Measurements from ENCODE around the gene MYO10. TPM values are rescaled to one million over a fixed set of nuclear protein-coding genes. Genes with fewer than 3 reads are reported as not detected.

Gene MYO10
- total RNA-seq, 4 donors from 2014 or later: 3.4 to 28.7 (median 13.4) TPM

- intact Hi-C loops (cut with DNase I; ENCODE audit: low total_unique reads): no loop called here
- H3K9me3 ChIP-seq: no peaks in the 10 kb centered on the region
- H3K36me3 ChIP-seq: no peaks in the 10 kb centered on the region
- TF ChIP-seq CTCF (IDR thresholded peaks at IDR 0.05 in 4 of 5, conservative IDR thresholded peaks at IDR 0.05 in 1 of 5) (no peak), POLR2A (IDR thresholded peaks at IDR 0.05) (no peak)
- ATAC-seq (no peak), DNase-seq (no peak)
- no peak overlapping the region for H3K4me3 ChIP-seq
- no peak overlapping the region for H3K27ac ChIP-seq
- H3K4me1 ChIP-seq: no peaks in the 10 kb centered on the region
- in situ Hi-C loops (cut with MboI; ENCODE audit: low sequenced_read_pairs in 4 of 4): no loop called here
- H3K27me3 ChIP-seq: no peaks in the 10 kb centered on the region
Measured at GRCh38 chr5:16980983-16981382, 44.9 kb upstream of the MYO10 start.

GRCh38 chr5:16978296-16978695, 42.2 kb upstream of the MYO10 start:
- H3K27ac ChIP-seq: no peak overlapping the region
- no peak overlapping the region for H3K4me3 ChIP-seq
- in situ Hi-C loops (cut with MboI; ENCODE audit: low sequenced_read_pairs in 4 of 4) (no loop called here), intact Hi-C loops (cut with DNase I; ENCODE audit: low total_unique reads) (no loop called here)
- ATAC-seq: no peak
- no peaks in the 10 kb centered on the region for H3K9me3 ChIP-seq
- DNase-seq: no peak
- H3K4me1 ChIP-seq: no peaks in the 10 kb centered on the region
- TF ChIP-seq POLR2A (IDR thresholded peaks at IDR 0.05) (no peak), CTCF (IDR thresholded peaks at IDR 0.05 in 4 of 5, conservative IDR thresholded peaks at IDR 0.05 in 1 of 5) (no peak)
- H3K36me3 ChIP-seq: no peaks in the 10 kb centered on the region
- H3K27me3 ChIP-seq: no peaks in the 10 kb centered on the region

GRCh38 chr5:16976625-16977008, 40.5 kb upstream of the MYO10 start:
- no peaks in the 10 kb centered on the region for H3K9me3 ChIP-seq
- no peak overlapping the region for H3K4me3 ChIP-seq
- H3K27me3 ChIP-seq: no peaks in the 10 kb centered on the region
- no peaks in the 10 kb centered on the region for H3K4me1 ChIP-seq
- ATAC-seq: no peak
- no peak overlapping the region for H3K27ac ChIP-seq
- TF ChIP-seq CTCF (IDR thresholded peaks at IDR 0.05 in 4 of 5, conservative IDR thresholded peaks at IDR 0.05 in 1 of 5) (no peak), POLR2A (IDR thresholded peaks at IDR 0.05) (no peak)
- intact Hi-C loops (cut with DNase I; ENCODE audit: low total_unique reads) (no loop called here), in situ Hi-C loops (cut with MboI; ENCODE audit: low sequenced_read_pairs in 4 of 4) (no loop called here)
- H3K36me3 ChIP-seq: no peaks in the 10 kb centered on the region
- no peak for DNase-seq

GRCh38 chr5:16975950-16976624, 40.0 kb upstream of the MYO10 start:
- Histone ChIP-seq H3K9me3 (no peaks in the 10 kb centered on the region), H3K27ac (no peak overlapping the region), H3K4me3 (no peak overlapping the region), H3K27me3 (no peaks in the 10 kb centered on the region), H3K4me1 (no peaks in the 10 kb centered on the region), H3K36me3 (no peaks in the 10 kb centered on the region)
- DNase-seq: no peak
- ATAC-seq: no peak
- no peak for TF ChIP-seq POLR2A (IDR thresholded peaks at IDR 0.05)
- TF ChIP-seq CTCF (IDR thresholded peaks at IDR 0.05 in 4 of 5, conservative IDR thresholded peaks at IDR 0.05 in 1 of 5): no peak
- intact Hi-C loops (cut with DNase I; ENCODE audit: low total_unique reads) (no loop called here), in situ Hi-C loops (cut with MboI; ENCODE audit: low sequenced_read_pairs in 4 of 4) (no loop called here)

GRCh38 chr5:16974981-16975380, 38.9 kb upstream of the MYO10 start:
- H3K36me3 ChIP-seq: no peaks in the 10 kb centered on the region
- no peak overlapping the region for H3K4me3 ChIP-seq
- no peaks in the 10 kb centered on the region for H3K9me3 ChIP-seq
- DNase-seq (no peak), ATAC-seq (no peak)
- no peak overlapping the region for H3K27ac ChIP-seq
- intact Hi-C loops (cut with DNase I; ENCODE audit: low total_unique reads) (no loop called here), in situ Hi-C loops (cut with MboI; ENCODE audit: low sequenced_read_pairs in 4 of 4) (no loop called here)
- H3K4me1 ChIP-seq: no peaks in the 10 kb centered on the region
- H3K27me3 ChIP-seq: no peaks in the 10 kb centered on the region
- TF ChIP-seq POLR2A (IDR thresholded peaks at IDR 0.05): no peak
- no peak for TF ChIP-seq CTCF (IDR thresholded peaks at IDR 0.05 in 4 of 5, conservative IDR thresholded peaks at IDR 0.05 in 1 of 5)
